Tibial nerve (tissue), 4 donors: ENCODE measurements around the gene PCSK6. TPM values are rescaled to one million over a fixed set of nuclear protein-coding genes. Genes with fewer than 3 reads are reported as not detected.

Source experiments
- DNase-seq, 2 donors: peaks; one replicate each; pipeline ENCODE4 v3.0.0-alpha.2; 2019; ENCODE audit warnings: low spot score in 2 of 2
- H3K27ac ChIP-seq, 4 donors: fragments of 200-600 bp; sonication (generic) in 3 of 4; one replicate each; pipeline ENCODE4 v1.5.1; 2017 to 2019; ENCODE audit warnings: mild to moderate bottlenecking in 1 of 4
- H3K27me3 ChIP-seq, 2 donors: fragments of 200-600 bp; sonication (generic) in 1 of 2; one replicate each; pipeline versions ENCODE4 v1.5.1 to v1.6.0; 2017 to 2019
- H3K36me3 ChIP-seq, 3 donors: fragments of 200-600 bp; sonication (generic); one replicate each; pipeline ENCODE4 v1.5.1; 2018 to 2019
- H3K4me1 ChIP-seq, 4 donors: fragments of 200-600 bp; sonication (generic) in 3 of 4; one replicate each; pipeline ENCODE4 v1.5.1; 2017 to 2019
- H3K4me3 ChIP-seq, 4 donors: fragments of 200-600 bp; sonication (generic) in 3 of 4; one replicate each; pipeline ENCODE4 v1.5.1; 2017 to 2019; ENCODE audit warnings: mild to moderate bottlenecking in 1 of 4, moderate library complexity in 1 of 4
- H3K9me3 ChIP-seq, 4 donors: fragments of 200-600 bp; sonication (generic) in 3 of 4; one replicate each; pipeline ENCODE4 v1.5.1; 2017 to 2019
- CTCF ChIP-seq, 5 experiments: fragments of 200-600 bp in 3 of 5; fragments of 450-650 bp in 2 of 5; sonication (generic) in 3 of 5; IDR thresholded peaks; one replicate each; pipeline ENCODE4 v1.5.1; 2016 to 2019; ENCODE audit warnings: antibody characterized with exemption in 5 of 5, mild to moderate bottlenecking in 3 of 5, moderate library complexity in 2 of 5
- EP300 ChIP-seq, 2 donors: sonication (generic); formaldehyde crosslinking; IDR thresholded peaks; one replicate each; pipeline ENCODE4 v1.6.1; 2017; ENCODE audit warnings: antibody characterized with exemption in 2 of 2, mild to moderate bottlenecking in 1 of 2
- POLR2A ChIP-seq, 2 donors: fragments of 450-650 bp; IDR thresholded peaks; one replicate each; pipeline ENCODE4 v1.6.1; 2017; ENCODE audit warnings: antibody characterized with exemption in 2 of 2, mild to moderate bottlenecking in 2 of 2, moderate library complexity in 2 of 2
- WGBS, 2 donors: methylation state at CpG; one replicate each; pipeline ENCODE4 v1.1.5; 2018; 5-methylcytosine and 5-hydroxymethylcytosine counted together
- total RNA-seq, 4 donors: library from RNA; depleted of rRNA; stranded (reverse); fragments of >200 nt; gene quantifications; one replicate each; pipeline ENCODE4 v1.1.0, GENCODE V29; 2016

The PCSK6 gene
- total RNA-seq, 4 donors from 2014 or later = 8.5 to 27.0 (median 13.2) TPM

GRCh38 chr15:101329867-101330380, 159.6 kb downstream of the PCSK6 start:
- TF ChIP-seq POLR2A (IDR thresholded peaks at IDR 0.05) = no peak
- no peak for TF ChIP-seq EP300 (IDR thresholded peaks at IDR 0.05)
- no peak for TF ChIP-seq CTCF (IDR thresholded peaks at IDR 0.05)
- no peak overlapping the region for H3K27ac ChIP-seq
- H3K4me3 ChIP-seq = no peak overlapping the region
- peaks cover 0 to 4% of the 10 kb centered on the region in 2 donors for H3K27me3 ChIP-seq
- no peak for DNase-seq
- H3K36me3 ChIP-seq = no peaks in the 10 kb centered on the region
- no peaks in the 10 kb centered on the region for H3K9me3 ChIP-seq
- no peaks in the 10 kb centered on the region for H3K4me1 ChIP-seq
- 90 to 94% methylated on average over 9 of the region's 9 CpGs for WGBS, 2 donors

- no peak for DNase-seq
- Histone ChIP-seq H3K4me3 (no peak overlapping the region), H3K36me3 (no peaks in the 10 kb centered on the region), H3K4me1 (no peaks in the 10 kb centered on the region), H3K27ac (no peak overlapping the region), H3K9me3 (no peaks in the 10 kb centered on the region), H3K27me3 (peaks cover 0 to 4% of the 10 kb centered on the region in 2 donors)
- WGBS, 2 donors = 77 to 78% methylated on average over 13 to 14 of the region's 14 CpGs
- TF ChIP-seq POLR2A (IDR thresholded peaks at IDR 0.05) = no peak
- TF ChIP-seq CTCF (IDR thresholded peaks at IDR 0.05) = no peak
- TF ChIP-seq EP300 (IDR thresholded peaks at IDR 0.05) = no peak
Observed at GRCh38 chr15:101329309-101329863, 160.1 kb downstream of the PCSK6 start.

GRCh38 chr15:101328001-101328400, 161.5 kb downstream of the PCSK6 start:
- H3K4me1 ChIP-seq = no peaks in the 10 kb centered on the region
- 88 to 91% methylated on average over 14 of the region's 14 CpGs for WGBS, 2 donors
- DNase-seq = no peak
- TF ChIP-seq EP300 (IDR thresholded peaks at IDR 0.05) (no peak), CTCF (IDR thresholded peaks at IDR 0.05) (no peak), POLR2A (IDR thresholded peaks at IDR 0.05) (no peak)
- H3K9me3 ChIP-seq = no peaks in the 10 kb centered on the region
- no peak overlapping the region for H3K27ac ChIP-seq
- H3K36me3 ChIP-seq = no peaks in the 10 kb centered on the region
- no peak overlapping the region for H3K4me3 ChIP-seq
- peaks cover 0 to 4% of the 10 kb centered on the region in 2 donors for H3K27me3 ChIP-seq

GRCh38 chr15:101327147-101327740, 162.3 kb downstream of the PCSK6 start:
- WGBS, 2 donors = 66 to 74% methylated on average over 15 to 16 of the region's 17 CpGs
- Histone ChIP-seq H3K27ac (no peak overlapping the region), H3K9me3 (no peaks in the 10 kb centered on the region), H3K4me1 (no peaks in the 10 kb centered on the region), H3K27me3 (peaks cover 0 to 3% of the 10 kb centered on the region in 2 donors), H3K36me3 (no peaks in the 10 kb centered on the region), H3K4me3 (no peak overlapping the region)
- TF ChIP-seq CTCF (IDR thresholded peaks at IDR 0.05) = no peak
- TF ChIP-seq POLR2A (IDR thresholded peaks at IDR 0.05) = no peak
- no peak for TF ChIP-seq EP300 (IDR thresholded peaks at IDR 0.05)
- no peak for DNase-seq

GRCh38 chr15:101326462-101327146, 162.9 kb downstream of the PCSK6 start:
- H3K4me3 ChIP-seq = no peak overlapping the region
- 79 to 80% methylated on average over 21 of the region's 21 CpGs for WGBS, 2 donors
- H3K9me3 ChIP-seq = no peaks in the 10 kb centered on the region

More at GRCh38 chr15:101326462-101327146, 162.9 kb downstream of the PCSK6 start:
- H3K27ac ChIP-seq = no peak overlapping the region
- H3K4me1 ChIP-seq = no peaks in the 10 kb centered on the region
- no peak for DNase-seq
- H3K27me3 ChIP-seq = no peaks in the 10 kb centered on the region
- H3K36me3 ChIP-seq = no peaks in the 10 kb centered on the region
- no peak for TF ChIP-seq EP300 (IDR thresholded peaks at IDR 0.05)
- no peak for TF ChIP-seq CTCF (IDR thresholded peaks at IDR 0.05)
- no peak for TF ChIP-seq POLR2A (IDR thresholded peaks at IDR 0.05)
